PC-3 (cell line): ENCODE measurements around the gene LMX1A. TPM values are rescaled to one million over a fixed set of nuclear protein-coding genes. Genes with fewer than 3 reads are reported as not detected.
A peak's percentile ranks its signal among the peaks of the same experiment; 100 is the strongest.

ENCODE experiments used
- ATAC-seq: fragments of 200-7000 bp; cut with Tn5 transposase; 2 replicates; pipeline ENCODE4 v1.9.1; 2020; ENCODE audit warnings: mild to moderate bottlenecking, moderate library complexity
- BruUV-seq: library from RNA; stranded (reverse); fragments of 400-500 nt; replicated peaks from 2 replicates; lab custom pipeline; 2021; lab: Mats Ljungman, UMichigan
- CTCF ChIA-PET: fragments of 300-600 bp; sonication (Branson Sonifier 250); formaldehyde crosslinking; loops from one replicate; lab custom pipeline; 2022; ENCODE audit warnings: antibody characterized with exemption; lab: Charles Lee
- POLR2A ChIA-PET: fragments of 300-600 bp; sonication (Branson Sonifier 250); formaldehyde crosslinking; loops from one replicate; lab custom pipeline; 2022; ENCODE audit warnings: antibody characterized with exemption; ENCODE audit not compliant: unreplicated experiment; lab: Charles Lee
- DNase-seq: peaks from one replicate; pipeline ENCODE4 v3.0.0-alpha.2; 2015
- H2AFZ ChIP-seq: fragments of 300-600 bp; sonication (generic); 2 replicates; pipeline ENCODE4 v1.6.0; 2016; ENCODE audit warnings: antibody characterized with exemption, low read length
- H3F3A ChIP-seq: fragments of 300-600 bp; sonication (generic); one replicate; pipeline ENCODE4 v1.6.0; 2017; ENCODE audit warnings: antibody characterized with exemption, low read length, control low read depth, mild to moderate bottlenecking; ENCODE audit not compliant: unreplicated experiment
- H3K27ac ChIP-seq: fragments of 300-600 bp; sonication (generic); 2 replicates; pipeline ENCODE4 v1.5.1; 2016; ENCODE audit warnings: mild to moderate bottlenecking, low read length
- H3K27me3 ChIP-seq: fragments of 300-600 bp; sonication (generic); 2 replicates; pipeline ENCODE4 v1.6.1; 2016; ENCODE audit warnings: low read length, mixed read lengths
- H3K36me3 ChIP-seq: fragments of 300-600 bp; sonication (generic); 2 replicates; pipeline ENCODE4 v1.6.1; 2016; ENCODE audit warnings: low read depth, mixed run types, low read length, mixed read lengths
- H3K4me1 ChIP-seq: fragments of 300-600 bp; sonication (generic); 2 replicates; pipeline ENCODE4 v1.5.1; 2016; ENCODE audit warnings: low read length; ENCODE audit not compliant: insufficient read depth
- H3K4me2 ChIP-seq: fragments of 300-600 bp; sonication (generic); 2 replicates; pipeline ENCODE4 v1.6.0; 2016; ENCODE audit warnings: low read length
- H3K4me3 ChIP-seq: fragments of 300-600 bp; sonication (generic); 2 replicates; pipeline ENCODE4 v1.5.1; 2016; ENCODE audit warnings: mild to moderate bottlenecking, low read length, mixed read lengths
- H3K79me2 ChIP-seq: fragments of 300-600 bp; sonication (generic); 2 replicates; pipeline ENCODE4 v1.6.1; 2017; ENCODE audit warnings: low read length, mixed read lengths
- H3K9ac ChIP-seq: fragments of 300-600 bp; sonication (generic); 2 replicates; pipeline ENCODE4 v1.6.0; 2016; ENCODE audit warnings: mild to moderate bottlenecking, low read length
- H3K9me2 ChIP-seq: fragments of 300-600 bp; sonication (generic); replicated peaks from 2 replicates; pipeline ENCODE4 v1.6.1; 2016; ENCODE audit warnings: mixed run types, low read length, mixed read lengths
- H3K9me3 ChIP-seq: fragments of 300-600 bp; sonication (generic); 2 replicates; pipeline ENCODE4 v1.6.1; 2016; ENCODE audit warnings: low read length, mixed read lengths
- H4K20me1 ChIP-seq: fragments of 300-600 bp; sonication (generic); 2 replicates; pipeline ENCODE4 v1.6.1; 2016; ENCODE audit warnings: low read length, mixed read lengths
- EZH2 ChIP-seq: fragments of 300-600 bp; sonication (generic); IDR thresholded peaks from one replicate; pipeline ENCODE4 v1.6.1; 2017; ENCODE audit warnings: antibody characterized with exemption, mild to moderate bottlenecking, low read length; ENCODE audit not compliant: unreplicated experiment
- EZH2phosphoT487 ChIP-seq: fragments of 300-600 bp; sonication (generic); IDR thresholded peaks from 2 replicates; pipeline ENCODE4 v1.6.1; 2018; ENCODE audit warnings: mild to moderate bottlenecking, antibody characterized with exemption, low read length, borderline replicate concordance
- intact Hi-C: fragments of 100-400 bp; cut with micrococcal nuclease; formaldehyde crosslinking; loops from 2 replicates; pipeline ENCODE4 v1.9.0; 2023
- total RNA-seq: library from RNA; depleted of rRNA; stranded (reverse); fragments of >200 nt; gene quantifications from 2 replicates; pipeline ENCODE4 v1.2.3, GENCODE V29; 2014
- TF ChIP-seq, protein P1 (sequence below): fragments of 300-600 bp; sonication (generic); conservative IDR thresholded peaks from 2 replicates; pipeline ENCODE4 v1.5.1; 2017; ENCODE audit warnings: antibody characterized with exemption, low read depth, mild to moderate bottlenecking, low read length

LMX1A gene
- total RNA-seq, 1 experiment from 2014 or later = not detected

DNA sequence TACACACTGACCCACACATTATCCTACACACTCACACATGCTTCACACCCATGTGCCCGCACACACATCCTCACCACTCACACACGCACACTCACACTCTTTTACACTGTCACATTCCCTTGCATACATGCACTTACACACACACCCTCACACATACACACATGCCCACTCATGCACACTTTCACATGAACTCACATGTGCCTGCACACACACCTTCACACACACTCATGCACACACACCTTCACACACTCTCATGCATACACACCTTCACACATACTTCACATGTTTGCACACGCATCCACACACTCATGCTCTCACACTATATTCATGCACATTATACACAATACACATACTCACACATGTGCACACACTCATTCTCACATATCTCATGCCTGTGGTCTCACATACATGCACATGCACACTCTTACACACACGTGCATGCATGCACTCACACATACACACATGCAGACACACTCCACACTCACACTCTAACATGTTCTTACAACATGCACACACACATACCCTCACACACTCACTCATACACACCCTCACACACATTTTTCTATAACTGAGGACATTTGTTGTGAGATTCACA is 46.1 kb upstream of the LMX1A start:
- ChIA-PET CTCF (interaction anchor here (0.7 to 0.8 kb wide), 2 partner anchors 172 to 273 kb away, joined by 3 read pairs; no protein-coding TSS in a partner anchor), POLR2A (no interaction called here)
- Histone ChIP-seq H3F3A (no peaks in the 10 kb centered on the region), H3K27ac (no peak overlapping the region), H3K27me3 (no peaks in the 10 kb centered on the region), H4K20me1 (no peaks in the 10 kb centered on the region), H2AFZ (no peak overlapping the region), H3K79me2 (no peaks in the 10 kb centered on the region), H3K4me3 (no peak overlapping the region), H3K9me3 (no peaks in the 10 kb centered on the region), H3K4me2 (no peak overlapping the region), H3K9ac (no peak overlapping the region), H3K4me1 (no peaks in the 10 kb centered on the region; the same call in 1 of the 2 replicates), H3K36me3 (no peaks in the 10 kb centered on the region), H3K9me2 (no peaks in the 10 kb centered on the region)
- DNase-seq (no peak), ATAC-seq (no peak)
- TF ChIP-seq EZH2 (no peak), EZH2phosphoT487 (no peak)
- TF ChIP-seq, protein P1, sequence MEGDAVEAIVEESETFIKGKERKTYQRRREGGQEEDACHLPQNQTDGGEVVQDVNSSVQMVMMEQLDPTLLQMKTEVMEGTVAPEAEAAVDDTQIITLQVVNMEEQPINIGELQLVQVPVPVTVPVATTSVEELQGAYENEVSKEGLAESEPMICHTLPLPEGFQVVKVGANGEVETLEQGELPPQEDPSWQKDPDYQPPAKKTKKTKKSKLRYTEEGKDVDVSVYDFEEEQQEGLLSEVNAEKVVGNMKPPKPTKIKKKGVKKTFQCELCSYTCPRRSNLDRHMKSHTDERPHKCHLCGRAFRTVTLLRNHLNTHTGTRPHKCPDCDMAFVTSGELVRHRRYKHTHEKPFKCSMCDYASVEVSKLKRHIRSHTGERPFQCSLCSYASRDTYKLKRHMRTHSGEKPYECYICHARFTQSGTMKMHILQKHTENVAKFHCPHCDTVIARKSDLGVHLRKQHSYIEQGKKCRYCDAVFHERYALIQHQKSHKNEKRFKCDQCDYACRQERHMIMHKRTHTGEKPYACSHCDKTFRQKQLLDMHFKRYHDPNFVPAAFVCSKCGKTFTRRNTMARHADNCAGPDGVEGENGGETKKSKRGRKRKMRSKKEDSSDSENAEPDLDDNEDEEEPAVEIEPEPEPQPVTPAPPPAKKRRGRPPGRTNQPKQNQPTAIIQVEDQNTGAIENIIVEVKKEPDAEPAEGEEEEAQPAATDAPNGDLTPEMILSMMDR = no peak
- intact Hi-C loops = no loop called here
- BruUV-seq = no TSS peak

DNA sequence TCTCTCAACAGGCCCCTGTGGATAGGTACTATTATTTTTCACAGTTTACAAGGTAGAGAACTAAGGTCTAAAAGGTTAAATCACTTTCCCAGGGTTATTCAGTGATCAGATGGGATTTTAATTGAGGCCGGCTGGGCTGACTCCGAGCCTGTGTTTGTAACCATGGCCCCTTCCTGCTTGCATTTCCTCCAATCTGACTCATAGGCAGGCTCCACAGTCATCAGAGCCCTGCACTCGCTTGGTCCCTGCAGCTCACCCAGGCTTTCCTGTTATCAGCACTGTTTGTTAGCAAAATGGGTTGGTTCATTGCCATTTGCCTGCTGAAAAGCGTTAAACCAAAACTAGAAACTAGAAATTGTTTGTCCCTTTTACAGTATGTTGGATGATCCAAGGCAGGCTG is 41.4 kb upstream of the LMX1A start:
- no peaks in the 10 kb centered on the region for H3K9me3 ChIP-seq
- no peak overlapping the region for H3K4me3 ChIP-seq
- H3K4me1 ChIP-seq = peaks cover 8% of the 10 kb centered on the region
- no peak for TF ChIP-seq EZH2phosphoT487
- no peak for TF ChIP-seq EZH2
- TF ChIP-seq, protein P1 = no peak
- no peaks in the 10 kb centered on the region for H3F3A ChIP-seq
- no peak overlapping the region for H3K9ac ChIP-seq
- H3K9me2 ChIP-seq = no peaks in the 10 kb centered on the region
- H3K27ac ChIP-seq = no peak overlapping the region
- POLR2A ChIA-PET = no interaction called here
- 0 out of 2 replicates have a peak, but pooled peaks cover 8% of the 10 kb centered on the region for H3K27me3 ChIP-seq
- no TSS peak for BruUV-seq
- ATAC-seq (peak; percentile 83), DNase-seq (peak; percentile 63)
- CTCF ChIA-PET = no interaction called here
- no peak overlapping the region for H2AFZ ChIP-seq
- intact Hi-C loops = loop anchor here (10.0 kb wide), 1 partner anchor 517 kb away; no protein-coding TSS in a partner anchor
- H3K79me2 ChIP-seq = no peaks in the 10 kb centered on the region
- no peaks in the 10 kb centered on the region for H3K36me3 ChIP-seq
- H3K4me2 ChIP-seq = no peak overlapping the region
- H4K20me1 ChIP-seq = no peaks in the 10 kb centered on the region

DNA sequence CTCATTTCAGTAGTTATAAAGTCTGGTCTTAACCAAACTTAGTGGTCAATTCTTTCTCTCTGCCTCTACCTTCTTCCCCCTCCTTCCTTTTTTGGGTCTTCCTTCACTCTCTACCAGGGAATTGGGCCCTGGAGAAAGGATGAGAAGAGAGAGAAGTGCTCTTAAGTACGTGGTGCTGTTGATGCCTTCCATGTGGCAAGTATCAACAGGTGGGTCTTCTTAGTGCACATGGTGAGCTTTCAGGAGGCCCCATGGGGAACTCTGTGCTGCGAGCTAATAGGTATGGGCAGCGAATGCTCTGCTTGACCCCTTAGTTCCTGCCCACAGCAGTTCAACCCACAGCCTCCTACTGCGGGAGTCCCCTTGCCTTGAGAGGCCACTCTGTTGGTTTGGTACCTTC is 39.4 kb upstream of the LMX1A start:
- peaks cover 8% of the 10 kb centered on the region for H3K4me1 ChIP-seq
- peaks cover 14% of the 10 kb centered on the region; the same call in 1 of the 2 replicates for H3K27me3 ChIP-seq
- ATAC-seq (no peak), DNase-seq (no peak)
- H3K36me3 ChIP-seq = no peaks in the 10 kb centered on the region
- no peak overlapping the region for H2AFZ ChIP-seq
- no TSS peak for BruUV-seq
- intact Hi-C loops = loop anchor here (10.0 kb wide), 1 partner anchor 519 kb away; no protein-coding TSS in a partner anchor
- H3K9me3 ChIP-seq = no peaks in the 10 kb centered on the region
- no peaks in the 10 kb centered on the region for H3K9me2 ChIP-seq
- no peak overlapping the region for H3K9ac ChIP-seq
- no peak for TF ChIP-seq EZH2
- no peak for TF ChIP-seq EZH2phosphoT487
- TF ChIP-seq, protein P1 = no peak
- no peaks in the 10 kb centered on the region for H4K20me1 ChIP-seq
- H3K79me2 ChIP-seq = no peaks in the 10 kb centered on the region
- ChIA-PET CTCF (no interaction called here), POLR2A (no interaction called here)
- no peak overlapping the region for H3K27ac ChIP-seq
- H3K4me3 ChIP-seq = no peak overlapping the region
- no peaks in the 10 kb centered on the region for H3F3A ChIP-seq
- no peak overlapping the region for H3K4me2 ChIP-seq
